Esophagus squamous epithelium (tissue), 4 donors: ENCODE measurements around the gene RHOBTB1.

Experiments
- CTCF ChIP-seq, 6 experiments: fragments of 450-650 bp in 4 of 6; fragments of 200-600 bp in 2 of 6; sonication (generic) in 2 of 6; IDR thresholded peaks; one replicate each; pipeline ENCODE4 v1.5.1; 2016 to 2019; ENCODE audit warnings: antibody characterized with exemption in 6 of 6, mild to moderate bottlenecking in 4 of 6, moderate library complexity in 4 of 6
- POLR2A ChIP-seq, 4 donors: fragments of 450-650 bp; IDR thresholded peaks; one replicate each; pipeline ENCODE4 v1.6.1; 2017; ENCODE audit warnings: antibody characterized with exemption in 4 of 4, mild to moderate bottlenecking in 4 of 4, moderate library complexity in 3 of 4

- TF ChIP-seq CTCF (IDR thresholded peaks at IDR 0.05) (no peak), POLR2A (IDR thresholded peaks at IDR 0.05) (no peak)
Measured at GRCh38 chr10:60878224-60878623, 65.8 kb downstream of the RHOBTB1 start.
